Prostate gland (tissue), 2 donors: ENCODE measurements around the gene LAD1. TPM values are rescaled to one million over a fixed set of nuclear protein-coding genes. Genes with fewer than 3 reads are reported as not detected.

Experiments used
- DNase-seq: peaks from one replicate; pipeline ENCODE4 v3.0.0-alpha.2; 2019; ENCODE audit warnings: low spot score
- H3K27ac ChIP-seq, 2 donors: fragments of 200-600 bp; sonication (generic); 2 replicates each; pipeline ENCODE4 v1.5.1; 2017 to 2019
- H3K27me3 ChIP-seq: fragments of 200-600 bp; sonication (generic); replicated peaks from 2 replicates; pipeline ENCODE4 v1.5.1; 2019; ENCODE audit not compliant: insufficient read depth
- H3K36me3 ChIP-seq, 2 donors: fragments of 200-600 bp; sonication (generic); 1 replicate in 1 of 2; 2 replicates in 1 of 2; pipeline versions ENCODE4 v1.5.1 to v1.8.1; 2017 to 2019
- H3K4me1 ChIP-seq: fragments of 200-600 bp; sonication (generic); replicated peaks from 2 replicates; pipeline ENCODE4 v1.5.1; 2019
- H3K4me3 ChIP-seq, 2 donors: fragments of 200-600 bp; sonication (generic); 2 replicates each; pipeline ENCODE4 v1.5.1; 2017 to 2019
- H3K9me3 ChIP-seq: fragments of 200-600 bp; sonication (generic); 2 replicates; pipeline ENCODE4 v1.5.1; 2017
- CTCF ChIP-seq, 4 experiments: fragments of 200-600 bp in 2 of 4; fragments of 450-650 bp in 2 of 4; sonication (generic) in 2 of 4; IDR thresholded peaks; 1 replicate in 3 of 4; 2 replicates in 1 of 4; pipeline ENCODE4 v1.5.1; 2016 to 2019; ENCODE audit warnings: antibody characterized with exemption in 4 of 4, mild to moderate bottlenecking in 2 of 4, moderate library complexity in 2 of 4
- POLR2A ChIP-seq: fragments of 450-650 bp; IDR thresholded peaks from one replicate; pipeline ENCODE4 v1.6.1; 2016; ENCODE audit warnings: antibody characterized with exemption, mild to moderate bottlenecking
- POLR2AphosphoS5 ChIP-seq: sonication (generic); formaldehyde crosslinking; IDR thresholded peaks from one replicate; pipeline ENCODE4 v1.6.1; 2017; ENCODE audit warnings: antibody characterized with exemption
- WGBS: methylation state at CpG from one replicate; pipeline ENCODE4 v1.1.5; 2018; 5-methylcytosine and 5-hydroxymethylcytosine counted together
- intact Hi-C: fragments of 100-400 bp; cut with DNase I; formaldehyde crosslinking; loops from one replicate; pipeline ENCODE4 v1.14.2; 2022
- total RNA-seq, 2 donors: library from RNA; depleted of rRNA; stranded (reverse); fragments of >200 nt; gene quantifications; one replicate each; pipeline ENCODE4 v1.1.0, GENCODE V29; 2016

Gene LAD1
- total RNA-seq, 2 donors from 2014 or later, result 12.8 to 26.8 TPM

GRCh38 chr1:201420608-201421002 lies 21.5 kb upstream of the LAD1 start:
- TF ChIP-seq POLR2A (no peak), POLR2AphosphoS5 (no peak), CTCF (IDR thresholded peaks at IDR 0.05) (no peak)
- 98% methylated on average over 7 of the region's 7 CpGs for WGBS
- intact Hi-C loops, result no loop called here
- no peaks in the 10 kb centered on the region for H3K27me3 ChIP-seq
- no peaks in the 10 kb centered on the region for H3K36me3 ChIP-seq
- H3K9me3 ChIP-seq, result no peaks in the 10 kb centered on the region
- H3K27ac ChIP-seq, result no peak overlapping the region
- no peak for DNase-seq
- H3K4me1 ChIP-seq, result no peaks in the 10 kb centered on the region
- H3K4me3 ChIP-seq, result no peak overlapping the region

- H3K4me3 ChIP-seq, result no peak overlapping the region
- TF ChIP-seq POLR2AphosphoS5 (no peak), CTCF (IDR thresholded peaks at IDR 0.05) (no peak), POLR2A (no peak)
- 79% methylated on average over 12 of the region's 12 CpGs for WGBS
- no peaks in the 10 kb centered on the region for H3K27me3 ChIP-seq
- no peaks in the 10 kb centered on the region for H3K9me3 ChIP-seq
- no peaks in the 10 kb centered on the region for H3K36me3 ChIP-seq
- H3K27ac ChIP-seq, result no peak overlapping the region
- no peaks in the 10 kb centered on the region for H3K4me1 ChIP-seq
- DNase-seq, result no peak
- intact Hi-C loops, result no loop called here
Observed at GRCh38 chr1:201419746-201420607, 20.9 kb upstream of the LAD1 start.

DNA sequence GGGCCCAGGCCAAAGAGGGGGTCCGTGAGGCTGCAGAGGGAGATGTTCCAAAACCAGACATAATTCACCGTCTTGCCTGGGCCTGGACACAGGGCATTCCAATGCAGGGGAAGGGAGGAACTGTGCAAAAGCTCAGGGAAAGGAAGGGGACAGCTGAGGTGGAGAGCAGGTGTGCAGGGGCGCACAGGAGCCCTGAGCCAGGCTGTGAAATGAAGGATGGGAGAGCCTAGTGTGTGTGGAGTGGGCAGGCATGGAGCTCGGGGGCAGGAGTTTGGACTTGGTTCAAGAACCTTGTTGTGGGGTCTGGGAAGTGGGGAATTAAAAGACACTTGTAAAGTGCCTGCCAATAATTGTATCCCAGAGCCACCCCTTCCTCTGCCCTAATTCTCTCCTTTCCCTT lies 20.1 kb upstream of the LAD1 start:
- H3K4me1 ChIP-seq, result no peaks in the 10 kb centered on the region
- H3K36me3 ChIP-seq, result no peaks in the 10 kb centered on the region
- intact Hi-C loops, result no loop called here
- H3K9me3 ChIP-seq, result no peaks in the 10 kb centered on the region
- H3K27ac ChIP-seq, result no peak overlapping the region
- WGBS, result 83% methylated on average over 4 of the region's 4 CpGs
- no peak for DNase-seq
- TF ChIP-seq POLR2A, result no peak
- TF ChIP-seq POLR2AphosphoS5, result no peak
- TF ChIP-seq CTCF (IDR thresholded peaks at IDR 0.05), result no peak
- no peak overlapping the region for H3K4me3 ChIP-seq
- H3K27me3 ChIP-seq, result no peaks in the 10 kb centered on the region

GRCh38 chr1:201418461-201418860 lies 19.3 kb upstream of the LAD1 start:
- Histone ChIP-seq H3K4me3 (no peak overlapping the region), H3K27me3 (no peaks in the 10 kb centered on the region), H3K27ac (no peak overlapping the region), H3K9me3 (no peaks in the 10 kb centered on the region), H3K4me1 (no peaks in the 10 kb centered on the region), H3K36me3 (no peaks in the 10 kb centered on the region)
- no peak for DNase-seq
- 90% methylated on average over 3 of the region's 3 CpGs for WGBS
- TF ChIP-seq POLR2AphosphoS5 (no peak), CTCF (IDR thresholded peaks at IDR 0.05) (no peak), POLR2A (no peak)
- intact Hi-C loops, result no loop called here
